Activated naive CD4-positive, alpha-beta T cell treated with anti-CD3 and anti-CD28 coated beads, Interleukin-2, amount 10 ng/mL, durations not matched to agents 7 days and 5 days (primary cell): Measurements from ENCODE around the gene ANKZF1.
A peak's percentile ranks its signal among the peaks of the same experiment; 100 is the strongest.

Experiments used
- CTCF ChIA-PET: fragments of 350-600 bp; sonication (Branson Sonifier 250); formaldehyde crosslinking; loops from one replicate; lab custom pipeline; 2021; ENCODE audit warnings: antibody characterized with exemption; lab: Charles Lee
- DNase-seq: peaks from one replicate; pipeline ENCODE4 v3.0.0-alpha.2; 2020
- H3K27ac Mint-ChIP-seq: one replicate; pipeline ENCODE4 v1.8.0; 2021; ENCODE audit warnings: mild to moderate bottlenecking, moderate library complexity, mixed read lengths
- H3K27me3 Mint-ChIP-seq: one replicate; pipeline ENCODE4 v1.8.0; 2021; ENCODE audit warnings: mild to moderate bottlenecking, mixed read lengths
- H3K36me3 Mint-ChIP-seq: one replicate; pipeline ENCODE4 v1.8.0; 2021; ENCODE audit warnings: mixed read lengths
- H3K4me1 Mint-ChIP-seq: one replicate; pipeline ENCODE4 v1.8.0; 2021; ENCODE audit warnings: mixed read lengths
- H3K4me3 Mint-ChIP-seq: one replicate; pipeline ENCODE4 v1.8.0; 2021; ENCODE audit warnings: mild to moderate bottlenecking, moderate library complexity, mixed read lengths
- H3K9me3 Mint-ChIP-seq: one replicate; pipeline ENCODE4 v1.8.0; 2021; ENCODE audit warnings: mixed read lengths

Gene ANKZF1

DNA sequence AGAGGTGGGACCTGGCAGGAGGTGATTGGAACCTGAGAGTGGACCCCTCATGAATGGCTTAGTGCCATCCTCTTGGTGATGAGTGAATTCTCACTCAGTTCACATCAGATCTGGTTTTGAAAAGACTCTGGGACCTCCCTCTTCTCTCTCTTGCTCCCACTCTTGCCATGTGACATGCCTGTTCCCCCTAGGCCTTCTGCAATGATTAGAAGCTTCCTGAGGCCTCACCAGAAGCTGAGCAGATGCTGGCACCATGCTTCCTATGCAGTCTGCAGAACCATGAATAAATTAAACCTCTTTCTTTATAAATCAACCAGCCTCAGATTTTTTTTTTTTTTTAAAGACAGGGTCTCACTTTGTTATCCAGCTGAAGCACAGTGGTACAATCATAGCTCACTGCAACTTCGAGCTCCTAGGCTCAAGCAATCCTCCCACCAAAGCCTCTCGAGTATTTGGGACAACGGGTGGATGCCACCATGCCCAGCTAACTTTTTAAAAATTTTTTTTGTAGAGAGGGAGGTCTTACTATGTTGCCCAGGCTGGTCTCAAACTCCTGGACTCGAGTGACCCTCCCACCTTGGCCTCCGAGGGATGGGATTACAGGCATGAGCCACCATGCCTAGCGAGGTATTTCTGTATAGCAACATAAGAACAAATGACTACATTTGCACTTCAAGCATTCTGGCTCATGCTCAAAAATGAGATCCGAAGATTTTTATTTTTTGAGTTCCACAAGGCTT, 25.0 kb upstream of the ANKZF1 start:
- Mint-ChIP-seq H3K27ac (no peak overlapping the region), H3K4me3 (no peak overlapping the region), H3K36me3 (peaks cover 23% of the 10 kb centered on the region), H3K27me3 (peaks cover 5% of the 10 kb centered on the region), H3K4me1 (peaks cover 48% of the 10 kb centered on the region), H3K9me3 (peaks cover 7% of the 10 kb centered on the region)
- no peak for DNase-seq
- CTCF ChIA-PET: interaction anchor here (1.0 to 1.2 kb wide), 2 partner anchors 15 to 90 kb away, joined by 4 read pairs; no protein-coding TSS in a partner anchor

DNA sequence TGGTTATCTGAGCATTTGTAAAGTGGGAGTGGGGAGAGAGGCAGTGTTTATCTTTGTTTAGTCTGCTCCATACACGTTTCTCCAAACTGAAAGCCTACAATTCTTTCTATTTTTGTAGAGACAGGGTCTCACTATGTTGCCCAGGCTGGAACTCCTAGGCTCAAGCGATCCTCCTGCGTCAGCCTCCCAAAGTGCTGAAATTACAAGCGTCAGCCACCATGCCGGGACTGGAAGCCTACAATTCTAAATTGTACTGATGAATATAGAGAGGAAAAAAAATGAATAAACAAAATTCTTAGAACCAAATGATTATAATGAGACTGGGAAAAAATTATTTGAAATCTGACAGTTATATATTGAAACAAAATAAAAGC, 24.5 kb upstream of the ANKZF1 start:
- Mint-ChIP-seq H3K27me3 (peaks cover 4% of the 10 kb centered on the region), H3K36me3 (peaks cover 27% of the 10 kb centered on the region), H3K27ac (no peak overlapping the region), H3K9me3 (peaks cover 7% of the 10 kb centered on the region), H3K4me3 (no peak overlapping the region), H3K4me1 (peaks cover 53% of the 10 kb centered on the region)
- CTCF ChIA-PET: interaction anchor here (1.4 kb wide), 2 partner anchors 33 to 86 kb away, joined by 4 to 12 read pairs; no protein-coding TSS in a partner anchor
- no peak for DNase-seq

DNA sequence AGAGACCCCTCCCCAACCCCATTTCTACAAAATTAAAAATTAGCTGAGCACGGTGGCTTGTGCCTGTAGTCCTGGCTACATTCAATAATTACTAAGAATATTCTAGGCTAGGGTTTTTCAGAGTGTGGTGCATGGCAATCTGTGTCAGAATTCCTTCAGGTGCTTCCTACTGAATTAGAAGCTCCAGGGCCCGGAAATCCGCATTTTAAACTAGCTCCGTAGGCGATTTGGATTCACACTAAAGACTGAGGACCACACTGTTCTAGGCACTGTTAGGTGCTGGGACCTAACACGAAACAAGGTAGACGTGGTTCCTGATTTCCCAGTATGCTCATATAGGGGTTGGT, 23.7 kb upstream of the ANKZF1 start:
- Mint-ChIP-seq H3K9me3 (peaks cover 4% of the 10 kb centered on the region), H3K27ac (peak overlapping the region; percentile 98), H3K36me3 (peaks cover 27% of the 10 kb centered on the region), H3K4me1 (peaks cover 53% of the 10 kb centered on the region), H3K27me3 (no peaks in the 10 kb centered on the region), H3K4me3 (peak overlapping the region; percentile 87)
- DNase-seq: no peak
- CTCF ChIA-PET: interaction anchor here (0.8 to 1.9 kb wide), 11 partner anchors 10 to 89 kb away, joined by 3 to 12 read pairs (median 6); partner anchors contain the start of genes CNPPD1, GLB1L, NHEJ1 and STK16

DNA sequence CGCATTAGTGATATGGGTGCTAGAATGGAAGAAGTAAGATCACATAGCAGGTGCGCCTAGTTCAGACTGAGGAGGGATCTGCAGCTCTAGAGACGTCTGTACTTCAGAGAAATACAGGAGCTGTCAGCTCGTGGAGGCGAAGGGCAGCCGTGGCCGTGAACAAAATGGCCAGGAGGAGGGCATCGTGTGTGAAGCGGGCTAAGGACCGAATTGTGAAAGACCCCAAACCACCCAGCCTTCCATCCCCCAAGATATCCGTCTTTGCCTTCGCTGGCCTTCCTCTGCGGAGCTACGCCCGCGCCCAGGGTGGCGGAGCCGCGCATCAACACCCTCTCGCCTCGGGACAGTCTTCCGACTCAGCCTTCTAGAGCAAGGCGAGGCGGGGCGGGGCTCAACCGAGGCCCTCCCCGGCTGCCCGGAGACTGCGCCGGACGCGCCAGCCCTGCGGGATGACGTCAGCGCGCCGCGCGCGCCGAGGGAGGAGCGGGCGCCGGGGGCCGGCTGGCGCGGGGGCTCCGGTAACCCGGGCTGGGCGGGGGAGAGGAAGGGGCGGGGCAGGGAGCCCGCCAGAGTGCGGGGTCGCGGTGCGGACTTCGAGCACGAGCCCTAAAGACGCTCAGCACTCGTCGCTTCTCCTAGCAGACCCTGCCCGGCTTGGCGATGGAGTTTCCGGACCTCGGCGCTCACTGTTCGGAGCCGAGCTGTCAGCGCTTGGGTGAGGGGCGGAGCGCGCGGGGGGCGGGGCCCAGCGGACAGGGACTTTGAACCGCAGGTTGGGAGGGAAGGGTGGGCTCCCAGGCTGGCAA, 23.1 kb upstream of the ANKZF1 start, which contains the start of gene ZFAND2B:
TSS of gene ZFAND2B (plus strand) at position 455 of the 806 bp plus-strand sequence. CDS start at position 661, 206 bp downstream.
- Mint-ChIP-seq H3K4me3 (peak within 1 kb of the TSS; percentile 87), H3K36me3 (peaks cover 32% of the 10 kb centered on the region), H3K9me3 (peaks cover 2% of the 10 kb centered on the region), H3K27ac (peak within 1 kb of the TSS; percentile 98), H3K4me1 (peaks cover 57% of the 10 kb centered on the region), H3K27me3 (no peaks in the 10 kb centered on the region)
- CTCF ChIA-PET: interaction anchor here (0.6 to 1.9 kb wide), 13 partner anchors 10 to 177 kb away, joined by 3 to 12 read pairs (median 5); partner anchors contain the start of genes CNPPD1, GLB1L, NHEJ1 and STK16
- DNase-seq: peak; percentile 95

DNA sequence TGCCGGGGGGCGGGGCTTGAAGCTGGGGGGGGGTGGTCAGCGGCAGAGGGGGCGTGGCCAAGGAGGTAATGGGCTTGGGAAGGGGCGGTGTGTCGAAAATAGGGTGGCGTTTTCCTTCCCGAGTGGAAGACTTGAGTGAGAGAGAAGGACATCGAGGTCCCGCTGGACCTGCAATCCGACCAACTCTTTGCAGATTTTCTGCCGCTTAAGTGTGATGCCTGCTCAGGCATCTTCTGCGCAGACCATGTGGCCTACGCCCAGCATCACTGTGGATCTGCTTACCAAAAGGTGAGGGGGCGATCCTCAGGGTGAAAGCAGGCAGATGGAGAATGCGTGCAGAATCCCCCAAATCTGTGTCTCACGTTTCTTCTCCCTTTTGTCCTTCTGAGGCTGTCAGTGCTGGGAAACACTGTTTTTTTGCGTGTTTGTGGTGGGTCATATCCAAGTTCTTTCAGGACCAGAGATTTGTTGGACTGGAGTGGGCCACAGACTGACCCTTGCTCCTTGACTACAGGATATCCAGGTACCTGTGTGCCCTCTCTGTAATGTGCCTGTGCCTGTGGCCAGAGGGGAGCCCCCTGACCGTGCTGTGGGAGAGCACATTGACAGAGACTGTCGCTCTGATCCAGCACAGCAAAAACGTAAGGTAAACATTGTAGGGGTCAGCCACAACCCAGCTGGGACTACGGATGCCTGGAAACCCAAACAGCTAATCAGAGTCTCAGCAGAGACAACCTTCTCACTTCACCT, 22.3 kb upstream of the ANKZF1 start:
- H3K27me3 Mint-ChIP-seq: no peaks in the 10 kb centered on the region
- H3K36me3 Mint-ChIP-seq: peaks cover 35% of the 10 kb centered on the region
- H3K9me3 Mint-ChIP-seq: peaks cover 2% of the 10 kb centered on the region
- peak overlapping the region; percentile 87 for H3K4me3 Mint-ChIP-seq
- H3K27ac Mint-ChIP-seq: peak overlapping the region; percentile 98
- CTCF ChIA-PET: interaction anchor here (0.7 to 6.8 kb wide), 7 partner anchors 31 to 93 kb away, joined by 3 to 70 read pairs (median 7); partner anchors contain the start of genes CNPPD1, NHEJ1 and SLC23A3
- H3K4me1 Mint-ChIP-seq: peaks cover 65% of the 10 kb centered on the region
- no peak for DNase-seq

DNA sequence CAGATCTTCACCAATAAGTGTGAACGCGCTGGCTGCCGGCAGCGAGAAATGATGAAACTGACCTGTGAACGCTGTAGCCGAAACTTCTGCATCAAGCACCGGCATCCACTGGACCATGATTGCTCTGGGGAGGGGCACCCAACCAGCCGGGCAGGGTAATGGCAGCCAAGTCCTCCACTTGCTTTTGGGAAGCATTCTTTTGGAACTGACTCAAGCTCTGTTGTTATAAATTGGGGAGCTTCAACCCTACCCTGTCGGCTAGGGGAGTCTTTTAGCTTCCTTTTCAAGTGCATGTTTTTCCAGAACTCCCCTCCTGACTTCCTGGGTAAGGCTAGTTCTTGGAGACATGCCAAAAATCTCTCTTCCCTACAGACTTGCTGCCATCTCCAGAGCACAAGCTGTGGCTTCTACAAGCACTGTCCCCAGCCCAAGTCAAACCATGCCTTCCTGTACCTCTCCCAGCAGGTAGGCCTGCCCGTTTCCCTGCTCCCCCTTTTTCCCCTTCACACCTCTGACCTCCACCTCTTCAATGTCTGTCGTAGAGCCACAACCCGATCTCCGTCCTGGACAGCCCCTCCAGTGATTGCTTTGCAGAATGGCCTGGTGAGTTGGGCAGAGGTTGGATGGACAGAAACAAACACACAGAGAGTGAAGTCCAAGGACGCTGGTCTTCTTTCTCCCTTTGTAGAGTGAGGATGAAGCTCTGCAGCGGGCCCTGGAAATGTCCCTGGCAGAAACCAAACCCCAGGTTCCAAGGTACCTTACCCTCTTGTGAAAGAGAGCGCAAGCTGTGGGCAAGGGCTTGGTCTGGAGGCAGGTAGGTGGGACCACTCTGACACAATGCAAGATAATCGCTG, 21.5 kb upstream of the ANKZF1 start:
- Mint-ChIP-seq H3K9me3 (peaks cover 2% of the 10 kb centered on the region), H3K27me3 (no peaks in the 10 kb centered on the region), H3K4me1 (peaks cover 66% of the 10 kb centered on the region), H3K36me3 (peaks cover 34% of the 10 kb centered on the region), H3K27ac (peak overlapping the region; percentile 98), H3K4me3 (peak overlapping the region; percentile 87)
- DNase-seq: no peak
- CTCF ChIA-PET: interaction anchor here (0.7 to 6.8 kb wide), 8 partner anchors 15 to 92 kb away, joined by 3 to 70 read pairs (median 4); partner anchors contain the start of genes NHEJ1 and SLC23A3

DNA sequence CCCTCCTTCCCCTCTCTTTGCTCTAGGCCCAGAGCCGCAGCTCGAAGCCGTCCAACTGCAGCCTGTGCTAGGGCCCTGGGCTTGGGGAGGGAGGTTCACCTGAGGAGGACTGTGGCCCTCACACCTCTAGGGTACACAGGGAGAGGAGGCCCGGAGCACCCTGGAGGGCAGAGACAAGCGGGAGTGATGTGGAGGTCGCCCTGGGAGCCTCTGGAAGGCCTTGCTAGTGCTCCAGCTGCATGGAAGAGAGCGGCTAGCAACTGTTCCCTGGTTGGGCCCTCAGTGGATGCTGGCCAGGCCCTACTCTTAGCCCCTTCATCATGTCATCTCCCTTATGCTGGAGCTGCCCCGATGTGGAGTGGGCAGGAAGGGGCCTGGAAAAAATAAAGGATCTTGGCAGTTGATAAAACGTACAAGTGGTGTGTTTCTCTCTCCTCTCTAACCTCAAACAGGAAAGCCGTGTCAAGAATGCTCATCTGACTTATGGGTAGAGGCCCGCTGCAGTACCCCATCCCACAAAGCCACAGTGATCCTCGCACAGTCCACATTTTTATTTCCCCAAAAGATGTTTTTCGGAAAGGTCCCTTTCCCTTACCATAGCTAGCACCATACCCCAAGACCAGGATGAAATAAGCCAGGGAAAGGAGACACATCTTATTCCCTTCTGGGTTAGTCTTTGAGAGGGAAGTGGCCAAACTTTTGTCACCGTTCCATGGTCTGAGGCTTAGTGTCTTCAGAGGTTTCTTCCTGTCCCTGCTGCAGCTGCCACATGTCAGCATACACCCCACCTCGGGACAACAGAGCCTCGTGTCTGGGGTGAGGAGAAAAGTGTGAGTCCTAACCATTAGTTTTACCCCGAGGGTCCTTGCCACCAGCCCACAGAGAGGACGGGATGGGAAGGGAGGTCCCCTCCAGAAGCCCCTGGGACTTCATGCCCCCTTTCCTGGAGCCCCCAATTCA, 20.1 kb upstream of the ANKZF1 start:
- Mint-ChIP-seq H3K27me3 (no peaks in the 10 kb centered on the region), H3K27ac (peak overlapping the region; percentile 80), H3K36me3 (peaks cover 40% of the 10 kb centered on the region), H3K9me3 (peaks cover under 1% of the 10 kb centered on the region), H3K4me1 (peaks cover 66% of the 10 kb centered on the region), H3K4me3 (peak overlapping the region; percentile 18)
- CTCF ChIA-PET: interaction anchor here (0.8 to 6.8 kb wide), 5 partner anchors 16 to 55 kb away, joined by 3 to 70 read pairs (median 4); partner anchors contain the start of genes CNPPD1, NHEJ1 and SLC23A3
- DNase-seq: no peak

DNA sequence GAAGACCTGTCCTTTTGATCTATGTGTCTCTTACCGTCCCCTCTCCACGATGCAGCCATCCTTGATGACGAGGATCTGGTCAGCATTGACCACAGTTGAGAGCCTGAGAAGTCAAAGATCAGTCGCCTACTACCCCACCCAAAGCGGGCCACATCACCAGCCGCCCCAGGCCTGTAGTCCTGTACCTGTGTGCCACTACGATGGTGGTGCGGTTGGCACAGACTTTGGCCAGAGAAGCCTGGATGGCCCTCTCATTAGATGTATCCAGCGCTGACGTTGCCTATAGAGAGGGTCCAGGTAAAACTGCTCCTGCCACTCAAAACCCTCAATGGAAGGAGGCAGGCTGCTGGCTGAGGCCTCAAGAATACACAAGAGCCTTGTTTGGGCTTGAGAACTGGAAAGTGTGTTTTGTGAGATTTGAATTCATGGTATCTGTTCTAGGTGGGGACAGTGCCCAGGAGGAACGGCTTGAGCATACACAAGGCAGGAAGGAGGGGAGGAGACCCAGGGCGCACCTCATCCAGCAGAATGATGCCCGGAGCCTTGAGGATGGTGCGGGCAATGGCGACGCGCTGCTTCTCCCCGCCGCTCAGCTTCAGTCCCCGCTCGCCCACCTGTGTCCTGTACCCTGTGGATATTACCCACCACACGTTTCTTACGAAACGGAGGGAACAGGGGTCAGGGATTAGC, 19.3 kb upstream of the ANKZF1 start:
- CTCF ChIA-PET: interaction anchor here (1.1 to 6.8 kb wide), 2 partner anchors 39 to 45 kb away, joined by 4 to 70 read pairs; partner anchors contain the start of gene SLC23A3
- H3K9me3 Mint-ChIP-seq: no peaks in the 10 kb centered on the region
- H3K27ac Mint-ChIP-seq: peak overlapping the region; percentile 91
- peaks cover 64% of the 10 kb centered on the region for H3K4me1 Mint-ChIP-seq
- no peaks in the 10 kb centered on the region for H3K27me3 Mint-ChIP-seq
- peaks cover 44% of the 10 kb centered on the region for H3K36me3 Mint-ChIP-seq
- DNase-seq: no peak
- H3K4me3 Mint-ChIP-seq: no peak overlapping the region

DNA sequence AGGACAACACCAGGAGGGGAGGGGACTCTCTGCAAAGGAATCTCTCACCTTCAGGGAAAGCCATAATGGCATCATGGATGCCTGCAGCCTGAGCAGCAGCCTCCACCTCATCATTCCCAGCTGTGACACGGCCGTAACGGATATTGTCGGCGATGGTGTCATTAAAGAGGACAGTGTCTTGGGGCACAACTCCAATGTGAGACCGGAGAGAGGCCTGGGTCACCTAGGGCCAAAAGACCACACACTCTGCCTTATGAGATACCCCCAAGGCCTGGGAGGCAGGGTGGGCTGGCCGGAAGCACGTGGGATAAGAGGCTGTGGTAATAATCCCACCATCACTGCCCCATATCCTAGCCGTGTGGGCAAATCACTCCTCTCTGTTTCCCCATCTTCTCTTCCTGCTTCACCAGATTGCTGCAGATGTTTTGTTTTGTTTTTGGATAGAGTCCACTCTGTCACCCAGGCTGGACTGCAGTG, 18.7 kb upstream of the ANKZF1 start:
- Mint-ChIP-seq H3K27ac (peak overlapping the region; percentile 91), H3K4me1 (peaks cover 59% of the 10 kb centered on the region), H3K4me3 (no peak overlapping the region), H3K36me3 (peaks cover 44% of the 10 kb centered on the region), H3K27me3 (no peaks in the 10 kb centered on the region), H3K9me3 (no peaks in the 10 kb centered on the region)
- CTCF ChIA-PET: interaction anchor here (0.6 to 6.8 kb wide), 9 partner anchors 12 to 86 kb away, joined by 3 to 70 read pairs (median 4); partner anchors contain the start of genes GLB1L, SLC23A3 and STK16
- no peak for DNase-seq

DNA sequence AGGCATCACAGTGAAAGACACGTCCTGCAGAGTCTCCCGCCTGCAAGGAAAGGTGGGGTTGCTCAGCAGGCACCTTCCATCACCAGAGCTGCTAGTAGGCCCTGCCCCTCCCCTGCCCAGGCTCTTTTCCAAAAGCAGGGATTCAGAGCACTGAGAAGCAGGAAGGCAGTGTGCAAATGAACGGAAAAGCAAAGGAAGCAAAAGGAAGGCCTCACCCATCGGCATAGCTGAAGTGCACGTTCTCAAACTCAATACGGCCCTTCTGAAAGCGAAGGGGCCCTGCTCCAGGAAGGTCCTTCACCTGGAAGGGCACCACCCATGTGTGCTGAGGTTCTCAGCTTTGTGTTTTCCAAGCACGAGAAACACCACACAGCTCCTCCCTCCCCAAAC, 16.6 kb upstream of the ANKZF1 start:
- no peaks in the 10 kb centered on the region for H3K27me3 Mint-ChIP-seq
- peaks cover 43% of the 10 kb centered on the region for H3K36me3 Mint-ChIP-seq
- CTCF ChIA-PET: interaction anchor here (0.9 to 6.8 kb wide), 5 partner anchors 21 to 56 kb away, joined by 3 to 70 read pairs (median 4); partner anchors contain the start of gene SLC23A3
- H3K9me3 Mint-ChIP-seq: no peaks in the 10 kb centered on the region
- peaks cover 63% of the 10 kb centered on the region for H3K4me1 Mint-ChIP-seq
- no peak overlapping the region for H3K4me3 Mint-ChIP-seq
- DNase-seq: no peak
- no peak overlapping the region for H3K27ac Mint-ChIP-seq

DNA sequence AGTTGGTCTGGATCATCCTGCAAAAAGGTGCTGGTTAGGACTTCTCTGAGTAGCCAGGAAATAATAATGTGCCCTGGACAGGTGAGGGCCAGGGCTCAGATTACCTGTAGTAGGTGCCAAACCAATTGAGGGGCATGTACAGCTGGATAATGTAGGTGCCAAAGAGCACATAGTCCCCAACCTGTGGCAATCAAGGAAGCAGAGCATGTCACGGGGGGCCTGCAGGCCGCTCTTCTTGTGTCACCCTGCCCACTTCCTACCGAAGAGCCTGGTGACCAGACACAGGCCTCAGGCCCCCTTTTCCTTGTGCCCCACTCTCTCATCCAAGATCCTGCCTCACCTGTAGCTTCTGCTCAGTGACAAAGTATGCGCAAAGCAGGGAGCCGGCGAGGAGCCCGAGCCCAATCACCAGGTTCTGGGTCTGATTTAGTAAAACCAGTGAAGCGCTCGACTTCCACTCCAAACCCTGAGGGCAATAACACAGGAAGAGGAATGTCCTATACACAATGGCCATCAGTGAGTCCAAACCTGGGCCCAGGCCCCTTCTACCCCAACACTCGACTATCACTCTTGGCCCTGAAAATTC, 16.0 kb upstream of the ANKZF1 start:
- Mint-ChIP-seq H3K4me1 (peaks cover 58% of the 10 kb centered on the region), H3K4me3 (no peak overlapping the region), H3K27me3 (no peaks in the 10 kb centered on the region), H3K9me3 (no peaks in the 10 kb centered on the region), H3K36me3 (peaks cover 37% of the 10 kb centered on the region), H3K27ac (no peak overlapping the region)
- CTCF ChIA-PET: interaction anchor here (0.9 to 6.8 kb wide), 4 partner anchors 35 to 57 kb away, joined by 3 to 70 read pairs (median 16); partner anchors contain the start of gene SLC23A3
- no peak for DNase-seq
